Pons (tissue), 1 donor: ENCODE measurements around the gene SCRN1.

Source experiments
- DNase-seq: peaks from one replicate; pipeline ENCODE4 v3.0.0-alpha.2; 2016; ENCODE audit warnings: low spot score

Gene SCRN1

DNA sequence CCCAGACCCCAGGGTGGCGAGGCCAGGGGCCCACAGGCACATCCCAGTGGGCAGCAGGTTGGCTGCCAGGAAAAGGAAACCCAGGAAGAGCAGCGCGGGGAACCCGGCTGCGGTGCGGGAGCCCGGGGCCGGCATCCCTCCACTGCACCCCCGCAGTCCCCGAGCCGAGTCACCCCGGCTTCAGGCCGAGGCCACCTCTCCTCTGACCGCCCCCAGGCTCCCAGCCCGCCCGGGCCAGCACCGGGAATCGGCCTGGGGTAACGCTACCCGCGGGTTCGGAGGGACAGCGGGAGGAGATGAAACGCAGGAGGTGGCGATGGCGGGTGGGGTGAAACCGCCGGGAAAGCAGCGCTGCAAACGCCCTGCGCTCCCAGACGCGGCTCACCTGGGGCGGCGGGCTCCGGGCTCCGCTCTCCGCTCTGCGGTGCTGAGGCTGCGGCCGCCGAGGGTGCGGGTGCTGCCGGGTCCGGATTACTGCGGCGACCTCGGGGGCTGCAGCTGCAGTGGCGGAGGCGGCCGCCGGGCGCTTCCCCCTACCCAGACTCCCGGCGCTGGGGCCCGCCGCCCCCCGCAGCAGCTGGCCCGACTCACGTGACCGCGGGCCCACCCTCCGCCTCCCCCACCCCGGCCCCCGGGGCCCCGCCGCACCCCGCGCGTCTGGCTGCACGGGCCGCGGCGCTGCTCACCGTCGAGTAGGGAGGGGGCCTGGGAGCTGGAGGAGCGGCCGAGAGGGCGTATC, at the start of gene SCRN1:
SCRN1 (minus strand) TSS at position 545 of the 739 bp plus-strand sequence. CDS start 20,734 bp downstream, outside the sequence.
- DNase-seq: no peak

DNA sequence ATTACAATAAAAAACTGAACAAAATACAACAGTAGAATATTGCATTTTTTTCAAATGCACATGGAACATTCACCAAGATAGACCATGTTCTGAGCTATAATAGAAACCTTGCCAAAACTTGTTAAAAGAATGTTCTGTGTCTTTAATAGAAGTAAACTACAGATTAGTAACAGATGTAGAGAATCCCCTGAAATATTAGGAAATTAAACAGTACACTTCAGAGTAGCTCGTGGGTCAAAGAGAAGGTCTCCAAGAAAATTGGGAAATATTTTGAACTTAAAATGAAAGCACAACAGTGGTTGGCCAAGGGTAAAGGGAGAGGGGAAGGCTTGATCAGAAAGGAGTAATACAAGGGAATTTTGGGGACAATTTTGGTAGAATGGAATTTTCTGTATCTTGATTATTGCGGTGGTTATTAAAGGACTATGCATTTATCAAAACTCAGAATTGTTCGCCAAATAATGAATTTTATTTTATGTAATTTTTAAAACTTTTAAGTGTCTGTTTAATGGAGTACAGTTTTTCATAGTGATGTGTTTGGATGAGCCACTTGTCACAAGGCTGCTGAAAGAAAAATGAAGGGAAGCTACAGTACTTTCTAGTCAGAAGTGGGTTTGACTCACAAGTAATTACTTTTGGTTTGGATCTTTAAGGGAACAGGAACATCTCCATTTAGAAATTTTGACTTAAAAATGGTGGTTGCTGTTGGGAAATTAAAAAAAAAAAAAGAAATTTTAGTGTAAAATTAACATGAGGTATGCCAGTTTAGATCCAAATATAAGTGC, 48.8 kb upstream of the SCRN1 start:
- no peak for DNase-seq

DNA sequence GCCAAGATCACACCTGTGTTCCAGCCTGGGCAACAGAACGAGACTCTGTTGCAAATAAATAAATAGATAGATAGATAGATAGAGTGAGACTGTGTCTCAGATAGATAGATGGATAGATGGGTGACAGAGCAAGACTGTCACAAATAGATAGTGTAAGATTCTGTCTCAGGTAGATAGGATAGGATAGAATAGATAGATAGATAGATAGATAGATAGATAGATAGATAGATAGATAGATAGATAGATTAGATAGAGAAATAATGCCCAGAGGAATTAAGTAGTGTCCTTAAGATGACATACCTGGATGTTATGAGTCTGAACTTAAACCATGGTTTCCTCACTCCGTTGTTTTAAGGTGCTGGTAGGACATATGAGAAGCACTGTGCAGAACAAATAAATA, 46.6 kb upstream of the SCRN1 start:
- no peak for DNase-seq

GRCh38 chr7:30034501-30034900, 44.9 kb upstream of the SCRN1 start:
- no peak for DNase-seq

- no peak for DNase-seq
Measured at GRCh38 chr7:30032310-30033125, 42.9 kb upstream of the SCRN1 start.

DNA sequence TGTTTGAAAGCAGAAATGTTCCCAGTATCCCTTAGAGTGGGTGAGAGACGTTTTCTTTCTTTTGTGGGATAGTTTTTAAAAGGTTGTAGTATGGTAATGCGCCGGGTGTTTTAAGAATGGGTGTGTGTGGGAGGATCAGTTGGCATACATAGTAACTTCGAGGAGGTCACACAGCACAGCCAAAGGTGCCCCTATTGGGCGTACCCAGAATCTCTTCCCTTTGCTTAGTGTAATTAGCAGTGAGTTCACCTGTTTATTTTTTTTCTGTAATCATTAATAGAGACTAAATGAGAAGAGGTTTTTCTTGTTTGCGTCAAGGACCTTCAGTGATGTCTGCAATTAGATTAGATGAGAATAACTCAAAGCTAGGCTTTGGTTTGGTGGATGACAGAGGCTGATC, 40.1 kb upstream of the SCRN1 start:
- DNase-seq: peak; percentile 9

- peak; percentile 38 for DNase-seq
Measured at GRCh38 chr7:30028749-30029635, 39.4 kb upstream of the SCRN1 start.

DNA sequence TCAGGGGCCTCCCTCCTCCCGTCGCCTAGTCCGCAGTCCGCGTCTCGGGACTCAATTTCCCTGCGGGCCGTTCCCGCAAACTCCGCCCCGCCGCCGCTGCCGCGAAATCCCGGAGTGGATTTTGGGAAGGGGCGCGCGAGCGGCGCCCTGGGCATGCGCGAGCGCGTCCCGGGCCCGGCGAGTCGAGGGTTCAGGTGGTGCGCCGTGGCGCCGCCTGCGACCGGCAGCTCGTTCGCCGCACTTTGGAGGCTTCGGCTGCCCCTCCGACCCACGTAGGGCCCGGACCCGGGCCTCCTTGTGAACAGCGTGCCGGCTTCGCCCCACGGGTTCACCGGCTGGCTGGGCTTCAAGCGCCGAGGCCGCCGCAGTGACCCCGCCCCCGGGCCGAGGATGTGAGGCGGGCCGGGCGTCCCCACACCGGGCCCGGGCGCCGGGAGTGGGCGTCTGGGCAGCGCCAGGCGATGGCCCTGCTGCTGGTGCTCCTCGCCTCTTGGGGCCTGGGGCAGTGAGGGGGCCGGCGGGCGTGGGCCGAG, 38.7 kb upstream of the SCRN1 start, which contains the start of gene PLEKHA8:
PLEKHA8 (plus strand) TSS at position 197 of the 533 bp plus-strand sequence. CDS start 351 bp downstream, outside the sequence.
- DNase-seq: no peak

DNA sequence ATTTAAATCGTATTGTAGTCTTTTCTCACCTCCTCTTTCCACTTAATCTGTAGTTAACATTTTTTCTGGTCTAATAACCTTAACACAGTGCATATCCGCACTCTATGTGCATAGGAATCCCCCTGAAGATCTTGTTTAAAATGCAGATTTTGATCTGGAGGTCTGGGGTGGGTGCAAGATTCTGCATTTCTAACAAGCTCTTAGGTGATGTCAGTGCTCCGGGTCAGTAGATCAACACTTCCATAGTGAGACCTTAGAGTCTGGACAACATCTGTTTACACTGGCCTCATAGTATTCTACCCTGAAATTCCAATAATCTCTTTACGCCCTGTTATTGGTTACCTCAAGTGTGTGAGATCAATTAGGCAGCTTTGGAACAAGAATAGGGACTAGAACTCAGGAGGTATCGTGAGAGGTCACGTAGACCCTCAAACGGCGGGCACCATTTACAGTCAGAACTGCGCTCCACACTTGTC, 38.2 kb upstream of the SCRN1 start:
- DNase-seq: peak; percentile 85

GRCh38 chr7:30027065-30027456, 37.5 kb upstream of the SCRN1 start:
- peak; percentile 80 for DNase-seq

DNA sequence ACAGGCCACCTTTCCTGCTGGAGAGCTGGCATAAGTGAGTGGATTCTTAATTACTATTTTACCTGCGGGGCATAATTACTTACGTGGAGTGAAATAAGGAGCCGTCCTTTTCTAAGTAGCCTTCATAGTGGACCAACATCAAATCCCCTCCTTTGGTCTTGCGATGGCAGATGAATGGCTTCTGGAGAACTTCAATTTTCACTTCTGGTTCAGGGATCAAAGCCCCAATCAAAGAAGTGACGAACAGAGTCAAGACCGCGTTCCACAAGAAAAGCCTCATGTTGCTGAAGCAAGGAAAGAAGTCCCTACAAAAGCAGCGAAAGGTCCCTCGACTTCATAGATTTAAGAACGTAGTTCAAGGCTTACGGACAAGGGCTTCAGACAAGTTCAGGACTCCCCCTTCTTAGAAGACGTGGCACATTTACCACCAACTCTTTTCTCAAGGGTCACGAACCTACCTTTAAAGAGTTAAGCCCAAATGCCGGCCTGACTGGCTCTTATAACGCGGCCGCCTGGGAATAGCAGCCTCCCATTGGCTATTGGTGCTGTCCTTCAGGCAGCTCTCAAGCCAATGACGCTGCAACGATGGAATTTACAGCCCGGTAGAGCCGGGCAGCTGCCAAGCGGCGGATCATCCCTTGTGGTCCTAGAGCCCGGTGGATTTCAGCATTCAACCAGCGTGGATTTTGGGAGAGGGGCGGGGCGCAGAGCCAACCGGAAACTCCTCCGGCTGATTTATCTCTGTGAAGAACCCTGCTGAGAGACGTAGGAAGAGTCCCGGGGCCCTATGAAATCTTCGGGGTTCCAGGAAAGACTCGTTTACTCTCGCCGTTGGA, 36.8 kb upstream of the SCRN1 start, which contains the start of gene FKBP14:
FKBP14 (minus strand) TSS at position 474 of the 836 bp plus-strand sequence; CDS start at position 280, 194 bp downstream.
- peak; percentile 98 for DNase-seq

DNA sequence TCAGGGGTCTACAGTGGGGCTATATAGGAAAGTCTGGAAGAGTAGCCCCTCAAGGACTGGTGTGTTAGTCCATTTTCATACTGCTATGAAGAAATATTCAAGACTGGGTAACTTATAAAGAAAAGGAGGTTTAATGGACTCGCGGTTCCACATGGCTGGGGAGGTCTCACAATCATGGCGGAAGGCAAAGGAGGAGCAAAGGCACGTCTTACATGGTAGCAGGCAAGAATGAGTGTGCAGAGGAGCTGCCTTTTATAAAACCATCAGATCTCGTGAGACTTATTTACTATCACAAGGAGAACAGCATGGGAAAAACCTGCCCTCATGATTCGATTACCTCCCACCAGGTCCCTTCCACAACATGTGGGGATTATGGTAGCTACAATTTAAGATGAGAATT, 33.9 kb upstream of the SCRN1 start:
- no peak for DNase-seq

DNA sequence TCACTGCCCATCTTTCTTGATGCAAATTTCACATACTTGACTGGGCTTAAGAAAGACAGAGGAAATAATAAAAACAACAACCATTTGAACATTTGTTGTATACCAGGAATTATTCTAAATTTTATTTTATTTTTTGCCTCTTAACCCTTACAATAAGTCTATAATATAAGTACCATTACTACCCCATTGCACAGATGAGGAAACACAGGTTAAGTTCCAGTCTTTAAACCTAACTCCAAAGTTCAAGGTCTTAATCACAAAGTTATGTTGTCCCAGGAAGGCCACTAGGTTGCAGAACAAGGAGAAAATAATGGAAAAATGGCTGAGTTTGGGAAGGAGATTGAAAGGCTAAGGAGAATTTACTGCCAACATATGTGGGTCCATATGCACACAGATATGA, 33.4 kb upstream of the SCRN1 start:
- DNase-seq: no peak

DNA sequence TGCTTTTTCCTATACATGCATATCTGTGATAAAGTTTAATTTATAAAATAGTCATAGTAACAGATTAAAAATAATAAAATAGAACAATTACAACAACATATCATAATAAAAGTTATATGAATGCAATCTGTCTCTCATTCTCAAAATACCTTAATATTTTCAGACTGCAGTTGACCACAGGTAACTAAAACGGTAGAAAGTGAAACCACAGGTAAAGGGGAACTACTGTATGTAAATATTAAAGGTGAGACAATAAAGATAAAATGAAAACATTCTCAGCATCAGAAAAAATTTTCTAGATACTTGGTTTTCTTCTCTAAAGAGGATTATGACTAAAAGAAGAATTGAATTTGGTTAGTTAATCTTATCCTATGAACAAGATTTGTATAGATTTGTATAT, 30.9 kb upstream of the SCRN1 start:
- DNase-seq: no peak

DNA sequence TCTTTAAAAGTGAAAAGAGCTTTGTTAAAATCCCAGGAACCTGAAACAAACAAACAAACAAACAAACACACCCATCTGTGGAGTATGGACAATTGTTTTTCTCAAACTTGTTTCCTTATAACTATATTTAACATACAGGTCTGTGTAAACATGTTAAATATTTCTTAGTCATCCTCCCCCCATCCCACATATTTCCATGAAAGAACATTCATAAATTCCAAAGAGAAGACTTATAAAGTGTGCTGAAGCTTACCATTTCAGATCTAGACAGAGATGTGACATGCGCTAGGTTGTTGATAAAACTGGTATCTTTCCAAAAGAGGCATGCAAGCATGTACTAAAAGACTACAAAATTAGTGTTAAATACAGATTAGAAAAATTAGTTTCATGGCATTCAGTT, 30.4 kb upstream of the SCRN1 start:
- no peak for DNase-seq

- no peak for DNase-seq
Measured at GRCh38 chr7:30019387-30019786, 29.8 kb upstream of the SCRN1 start.

- no peak for DNase-seq
Measured at GRCh38 chr7:30018451-30018850, 28.9 kb upstream of the SCRN1 start.

GRCh38 chr7:30012757-30013156, 23.2 kb upstream of the SCRN1 start:
- no peak for DNase-seq

DNA sequence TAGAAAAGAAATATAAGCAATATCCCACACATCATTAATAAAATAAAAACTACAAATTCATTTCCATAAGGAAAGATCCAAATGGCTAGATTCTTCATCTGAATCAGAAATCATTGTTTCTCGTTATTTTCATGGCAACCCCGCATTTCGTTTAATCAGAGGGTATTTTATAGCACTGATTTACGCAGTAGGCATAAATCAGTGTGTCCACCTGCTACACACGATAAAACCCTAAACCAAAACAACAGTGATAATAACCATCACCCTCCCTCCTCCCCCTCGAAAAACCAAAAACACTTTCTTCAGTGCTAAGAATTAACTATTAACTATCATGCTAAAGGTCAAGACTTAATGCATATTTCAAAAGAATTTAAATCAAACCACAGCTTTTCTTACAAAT, 20.4 kb upstream of the SCRN1 start:
- DNase-seq: no peak

GRCh38 chr7:30005464-30005863, 15.9 kb upstream of the SCRN1 start:
- DNase-seq: peak; percentile 65
